K562 (cell line): ENCODE results near the gene PTOV1. TPM values are rescaled to one million over a fixed set of nuclear protein-coding genes. Genes with fewer than 3 reads are reported as not detected.

ENCODE experiments used
- ATAC-seq: fragments of 200-7000 bp; cut with Tn5 transposase; 3 replicates; pipeline ENCODE4 v1.9.1; 2020; ENCODE audit warnings: moderate library complexity
- BruUV-seq: library from RNA; stranded (reverse); fragments of 400-500 nt; replicated peaks from 2 replicates; lab custom pipeline; 2021; lab: Mats Ljungman, UMichigan
- CTCF ChIA-PET: fragments of 300-600 bp; formaldehyde crosslinking; extraction: SDS; loops from one replicate; lab custom pipeline; 2021; ENCODE audit warnings: low intra/inter-chr PET ratio; lab: Yijun Ruan, JAX
- POLR2A ChIA-PET: fragments of 300-600, 350-650 bp; sonication (Branson Sonifier 250); formaldehyde crosslinking; extraction: SDS; loops from one replicate; lab custom pipeline; 2021; ENCODE audit warnings: antibody characterized with exemption, inconsistent platforms; lab: Yijun Ruan, JAX
- DNase-seq, 4 experiments: peaks; one replicate each; pipeline versions ENCODE4 v3.0.0 to v3.0.0-alpha.2; 2011 to 2018; ENCODE audit warnings: low spot score in 3 of 4, mixed read lengths in 3 of 4; ENCODE audit errors: extremely low read depth in 1 of 4
- FAIRE-seq: peaks from 2 replicates; lab custom pipeline; 2011; peaks lifted over from hg19 to GRCh38; lab: Jason Lieb, UNC
- H2AFZ ChIP-seq: 2 replicates; pipeline ENCODE4 v1.6.0; 2011; ENCODE audit warnings: low read depth, low read length, control low read depth, inconsistent platforms
- H3K27ac ChIP-seq: fragments of 200-600 bp; 3 replicates; pipeline ENCODE4 v1.8.0; 2011; ENCODE audit warnings: low read depth, mild to moderate bottlenecking, control low read depth, inconsistent platforms, low read length, moderate library complexity, mixed read lengths; ENCODE audit errors: extremely low read depth
- H3K27me3 ChIP-seq, 2 experiments: fragments of 300-600 bp in 1 of 2; 2 replicates in 1 of 2; 3 replicates in 1 of 2; pipeline versions ENCODE4 v1.6.0 to v1.8.0; 2011; ENCODE audit warnings: inconsistent platforms in 2 of 2, low read length in 2 of 2, mild to moderate bottlenecking in 1 of 2, mixed read lengths in 1 of 2, moderate library complexity in 1 of 2; ENCODE audit not compliant: control insufficient read depth in 2 of 2, insufficient read depth in 2 of 2
- H3K36me3 ChIP-seq: fragments of 300-600 bp; 3 replicates; pipeline ENCODE4 v1.8.0; 2011; ENCODE audit warnings: mild to moderate bottlenecking, low read length, inconsistent platforms; ENCODE audit not compliant: control insufficient read depth, insufficient read depth
- H3K4me1 ChIP-seq, 2 experiments: fragments of 200-600 bp in 1 of 2; replicated peaks in 1 of 2; 2 replicates in 1 of 2; 3 replicates in 1 of 2; pipeline versions ENCODE4 v1.5.1 to v1.8.0; 2011; ENCODE audit warnings: inconsistent platforms in 2 of 2, low read length in 2 of 2, mild to moderate bottlenecking in 1 of 2, mixed read lengths in 1 of 2, moderate library complexity in 1 of 2; ENCODE audit not compliant: control insufficient read depth in 2 of 2, insufficient read depth in 2 of 2
- H3K4me2 ChIP-seq: 2 replicates; pipeline ENCODE4 v1.6.1; 2011; ENCODE audit warnings: low read length, control low read depth, inconsistent platforms, mixed read lengths; ENCODE audit not compliant: insufficient read depth
- H3K4me3 ChIP-seq: fragments of 200-600 bp; sonication (generic), shearing (Covaris generic); 2 replicates; pipeline ENCODE4 v1.5.1; 2016; ENCODE audit warnings: control low read depth, inconsistent platforms
- H3K79me2 ChIP-seq: fragments of 200-600 bp; 3 replicates; pipeline ENCODE4 v1.8.0; 2011; ENCODE audit warnings: low read length, inconsistent platforms; ENCODE audit not compliant: control insufficient read depth, insufficient read depth
- H3K9ac ChIP-seq, 2 experiments: 2 replicates each; pipeline versions ENCODE4 v1.6.0 to v1.6.1; 2011; ENCODE audit warnings: low read depth in 2 of 2, low read length in 2 of 2, control low read depth in 1 of 2, inconsistent platforms in 1 of 2, mild to moderate bottlenecking in 1 of 2, mixed read lengths in 1 of 2; ENCODE audit not compliant: insufficient read depth in 1 of 2
- H3K9me1 ChIP-seq: one replicate; pipeline ENCODE4 v1.6.0; 2011; ENCODE audit warnings: inconsistent platforms, mild to moderate bottlenecking, low read length, moderate library complexity; ENCODE audit not compliant: control insufficient read depth, insufficient read depth
- H3K9me3 ChIP-seq: replicated peaks from 2 replicates; pipeline ENCODE4 v1.5.1; 2011; ENCODE audit warnings: low read depth, low read length, inconsistent platforms; ENCODE audit not compliant: control insufficient read depth, insufficient read depth
- H4K20me1 ChIP-seq: replicated peaks from 2 replicates; pipeline ENCODE4 v1.6.1; 2011; ENCODE audit warnings: low read length, inconsistent platforms, mixed read lengths; ENCODE audit not compliant: control insufficient read depth, insufficient read depth
- ARHGAP35 ChIP-seq: fragments of 450-650 bp; IDR thresholded peaks from 2 replicates; pipeline ENCODE4 v1.6.1; 2018; ENCODE audit not compliant: partially characterized antibody
- DDX20 ChIP-seq: fragments of 450-650 bp; IDR thresholded peaks from 2 replicates; pipeline ENCODE4 v1.6.1; 2016; ENCODE audit warnings: missing genetic modification characterization, low read depth, mild to moderate bottlenecking, missing compliant biosample characterization, moderate library complexity
- FOXA1 ChIP-seq: fragments of 450-650 bp; IDR thresholded peaks from 2 replicates; pipeline ENCODE4 v1.6.1; 2016; ENCODE audit warnings: mild to moderate bottlenecking, borderline replicate concordance
- GATAD2B ChIP-seq: fragments of 450-650 bp; IDR thresholded peaks from 2 replicates; pipeline ENCODE4 v1.6.1; 2017; ENCODE audit warnings: mild to moderate bottlenecking, borderline replicate concordance
- JUN ChIP-seq, 2 experiments: sonication (generic) in 1 of 2; formaldehyde crosslinking in 1 of 2; IDR thresholded peaks; 2 replicates each; pipeline versions ENCODE4 v1.6.1 to v1.8.0; 2012 to 2022; ENCODE audit warnings: borderline replicate concordance in 2 of 2, mild to moderate bottlenecking in 2 of 2, improper control_type of control experiment in 1 of 2, low read depth in 1 of 2, low read length in 1 of 2, missing genetic modification reagents in 1 of 2
- KHSRP ChIP-seq: fragments of 450-650 bp; IDR thresholded peaks from 2 replicates; pipeline ENCODE4 v1.6.1; 2017
- MEF2A ChIP-seq: IDR thresholded peaks from 2 replicates; pipeline ENCODE4 v1.6.1; 2011; ENCODE audit warnings: low read depth, mild to moderate bottlenecking, low read length, moderate library complexity; ENCODE audit not compliant: control insufficient read depth
- NCOA2 ChIP-seq, 2 experiments: fragments of 450-650 bp; IDR thresholded peaks; 2 replicates each; pipeline ENCODE4 v1.6.1; 2018; ENCODE audit warnings: mild to moderate bottlenecking in 2 of 2, moderate library complexity in 1 of 2; ENCODE audit not compliant: partially characterized antibody in 2 of 2
- NFXL1 ChIP-seq: fragments of 450-650 bp; formaldehyde crosslinking; IDR thresholded peaks from 2 replicates; pipeline ENCODE4 v1.4.0; 2021; ENCODE audit warnings: mild to moderate bottlenecking
- RCOR1 ChIP-seq, 2 experiments: IDR thresholded peaks; 2 replicates each; pipeline ENCODE4 v1.6.1; 2012; ENCODE audit warnings: low read depth in 2 of 2, low read length in 2 of 2, borderline replicate concordance in 1 of 2, improper control_type of control experiment in 1 of 2
- SPI1 ChIP-seq: IDR thresholded peaks from 2 replicates; pipeline ENCODE4 v1.6.1; 2011; ENCODE audit warnings: low read depth, low read length, control low read depth, borderline replicate concordance
- STAT5B ChIP-seq: fragments of 250-450 bp; sonication (Bioruptor Pico); IDR thresholded peaks from 2 replicates; pipeline ENCODE4 v1.8.0; 2021; ENCODE audit warnings: mild to moderate bottlenecking, inconsistent platforms
- TEAD2 ChIP-seq: fragments of 450-650 bp; IDR thresholded peaks from 2 replicates; pipeline ENCODE4 v1.6.1; 2016; ENCODE audit warnings: missing genetic modification characterization, control low read depth, missing compliant biosample characterization
- TRIM25 ChIP-seq: fragments of 450-650 bp; IDR thresholded peaks from 2 replicates; pipeline ENCODE4 v1.7.0; 2016; ENCODE audit warnings: borderline replicate concordance
- ZEB2 ChIP-seq: fragments of 450-650 bp; IDR thresholded peaks from 2 replicates; pipeline ENCODE4 v1.6.1; 2016
- ZNF197 ChIP-seq: fragments of 200-800 bp; sonication (Bioruptor generic); IDR thresholded peaks from 2 replicates; pipeline ENCODE4 v1.6.1; 2016; ENCODE audit warnings: low read depth, missing genetic modification characterization, missing compliant biosample characterization
- ZNF224 ChIP-seq: sonication (generic); formaldehyde crosslinking; IDR thresholded peaks from 2 replicates; pipeline ENCODE4 v1.8.0; 2022; ENCODE audit warnings: mild to moderate bottlenecking, missing genetic modification reagents
- ZNF408 ChIP-seq: fragments of 250-450 bp; sonication (Bioruptor Pico); IDR thresholded peaks from 2 replicates; pipeline ENCODE4 v1.4.0; 2020; ENCODE audit warnings: low read depth, mild to moderate bottlenecking, moderate library complexity
- WGBS: fragments of 100-300 bp; shearing (Covaris generic); methylation state at CpG from one replicate; pipeline ENCODE4 v1.1.6; 2016; ENCODE audit warnings: low coverage, mixed read lengths; ENCODE audit not compliant: insufficient coverage; ENCODE audit errors: missing lambda C conversion rate; 5-methylcytosine and 5-hydroxymethylcytosine counted together
- in situ Hi-C: fragments of 300-500 bp; cut with MboI; formaldehyde crosslinking; loops from 4 replicates; pipeline ENCODE4 v1.15.0; 2018; ENCODE audit warnings: inconsistent platforms, mixed read lengths
- intact Hi-C: fragments of 100-400 bp; cut with micrococcal nuclease; formaldehyde crosslinking; loops from 2 replicates; pipeline ENCODE4 v1.14.2; 2022
- polyA plus RNA-seq, 8 experiments: library from polyadenylated mRNA; depleted of rRNA in 4 of 8; stranded (reverse) in 5 of 8; unstranded in 3 of 8; fragments of >200 nt; fragmentation: Nextera tagmentation in 2 of 8; fragmentation: Illumina TruSeq in 1 of 8; extraction: Ambion mirVana in 2 of 8; extraction: Trizol in 1 of 8; gene quantifications; 2 replicates each; pipeline versions ENCODE4 v1.2.1 to v1.2.3, GENCODE V29; 2011 to 2014; ENCODE audit warnings: inconsistent platforms in 1 of 8, missing spikeins in 1 of 8
- total RNA-seq, 7 experiments: library from RNA; depleted of rRNA in 6 of 7; stranded (reverse); fragments of >200 nt in 6 of 7; fragmentation: Illumina TruSeq in 2 of 7; extraction: Trizol in 2 of 7; gene quantifications; 2 replicates each; pipeline versions ENCODE4 v1.2.1 to v1.2.3, GENCODE V29; 2011 to 2021; ENCODE audit warnings: low replicate concordance in 1 of 7

Gene PTOV1
- total and polyA plus RNA-seq, 9 of the 15 experiments (the other 6 are each of a cell fraction or from before 2014, with no cell fraction given), result 4.9 to 169 (median 43.5) TPM

DNA sequence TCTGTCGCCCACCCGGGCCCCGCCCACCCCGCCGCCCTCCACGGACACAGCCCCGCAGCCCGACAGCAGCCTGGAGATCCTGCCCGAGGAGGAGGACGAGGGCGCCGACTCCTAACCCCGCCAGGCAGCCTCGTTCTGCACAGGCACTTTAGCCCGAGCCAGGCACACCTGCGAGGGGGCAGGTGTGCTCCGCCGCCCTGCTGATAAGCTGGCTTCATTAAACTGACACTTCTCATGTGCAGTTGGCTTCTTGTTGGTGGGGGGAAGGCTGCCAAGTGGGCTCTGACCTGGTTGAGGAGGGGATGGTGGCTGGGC, 37.5 kb downstream of the PTOV1 start:
- FAIRE-seq (no peak), DNase-seq (no peak), ATAC-seq (no peak)
- in situ Hi-C loops, result no loop called here
- intact Hi-C loops, result no loop called here
- Histone ChIP-seq H3K4me1 (peaks cover 12 to 55% of the 10 kb centered on the region in 2 experiments), H3K9ac (no peak overlapping the region), H3K9me1 (peaks cover 3% of the 10 kb centered on the region), H2AFZ (no peak overlapping the region), H3K36me3 (peaks cover 15% of the 10 kb centered on the region; the same call in 2 of the 3 replicates), H3K27ac (no peak overlapping the region), H3K79me2 (no peaks in the 10 kb centered on the region), H3K27me3 (no peaks in the 10 kb centered on the region), H3K4me2 (no peak overlapping the region), H3K9me3 (no peaks in the 10 kb centered on the region), H4K20me1 (no peaks in the 10 kb centered on the region), H3K4me3 (no peak overlapping the region)
- ChIA-PET POLR2A (no interaction called here), CTCF (no interaction called here)
- TF ChIP-seq ZNF224, result no peak
- no peak for TF ChIP-seq KHSRP
- no peak for TF ChIP-seq MEF2A
- TF ChIP-seq ZNF408, result no peak
- no peak for TF ChIP-seq NFXL1
- TF ChIP-seq STAT5B (CRISPR knock-in tag), result no peak
- no peak for TF ChIP-seq JUN (IDR thresholded peaks at IDR 0.05; ENCODE audit: borderline replicate concordance, low read depth, low read length)
- TF ChIP-seq JUN (CRISPR knock-in tag; IDR thresholded peaks at IDR 0.05; ENCODE audit: borderline replicate concordance), result no peak
- no peak for TF ChIP-seq FOXA1
- TF ChIP-seq NCOA2 (IDR thresholded peaks at IDR 0.05; ENCODE audit: partially characterized antibody in 2 of 2), result no peak
- TF ChIP-seq ARHGAP35, result no peak
- TF ChIP-seq DDX20, result no peak
- no peak for TF ChIP-seq TEAD2 (tag)
- TF ChIP-seq GATAD2B, result no peak
- no peak for TF ChIP-seq ZNF197 (CRISPR knock-in tag)
- no peak for TF ChIP-seq RCOR1 (IDR thresholded peaks at IDR 0.05; ENCODE audit: borderline replicate concordance in 1 of 2, low read depth in 2 of 2, low read length in 2 of 2)
- no peak for TF ChIP-seq TRIM25
- TF ChIP-seq SPI1, result no peak
- no peak for TF ChIP-seq ZEB2
- no TSS peak for BruUV-seq
- WGBS, result 85% methylated on average over 9 of the region's 18 CpGs
